ENCODE results near the gene GRIN2D. TPM values are rescaled to one million over a fixed set of nuclear protein-coding genes. Genes with fewer than 3 reads are reported as not detected.

The GRIN2D gene
- total RNA-seq (2022; extraction: Qiagen RNA extraction; ENCODE audit: low read depth) = 6.9 to 10.3 TPM (median 9.5 TPM) in 5 replicates

DNA sequence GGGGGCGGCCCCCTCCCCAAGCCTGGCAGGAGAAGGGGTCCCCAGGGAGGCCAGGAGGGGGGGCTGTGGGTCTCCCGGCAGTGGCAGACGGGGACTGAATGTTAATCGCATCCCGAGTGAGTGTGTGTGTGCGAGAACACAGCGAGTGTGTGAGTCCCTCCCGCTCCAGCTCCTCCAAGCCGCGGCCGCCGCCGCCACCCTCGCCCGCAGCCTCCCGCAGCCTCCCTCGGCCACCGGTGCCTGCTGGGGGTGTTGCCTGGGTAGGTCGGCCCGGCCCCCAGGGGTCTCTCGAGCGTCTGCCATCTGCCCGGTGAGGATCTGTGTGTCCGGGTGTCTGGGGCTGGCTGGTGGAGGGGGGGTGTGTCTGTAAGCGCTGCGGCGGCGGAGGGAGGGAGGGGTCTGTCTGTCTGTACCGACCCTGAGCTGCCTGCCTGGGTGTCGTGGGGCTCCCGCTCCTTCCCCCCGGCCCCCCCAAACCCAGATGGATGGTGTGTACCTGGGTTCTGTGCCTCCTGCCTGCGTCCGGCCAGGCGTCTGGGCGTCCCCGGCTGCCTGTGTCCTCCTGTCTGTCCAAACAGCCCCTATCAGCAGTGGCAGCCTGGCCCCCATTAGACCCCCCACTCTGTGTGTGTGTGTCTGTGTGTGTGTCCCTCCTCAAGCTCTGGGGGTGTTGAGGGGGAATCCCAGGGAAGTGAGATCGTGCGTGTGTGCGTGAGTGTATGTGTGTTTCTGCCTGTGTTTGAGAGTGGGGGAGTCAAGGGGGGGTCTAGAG, at the start of gene GRIN2D:
GRIN2D (plus strand) TSS at position 110 of the 772 bp plus-strand sequence. CDS start 4,725 bp downstream, outside the sequence.

GRCh38 chr19:48363810-48364597, 29.5 kb upstream of the GRIN2D start, which contains the start of the genes SYNGR4 and TMEM143:
Gene SYNGR4 (plus strand): TSS chr19:48364367. CDS start chr19:48365843, 1,476 bp downstream.
Gene TMEM143 (minus strand): TSS chr19:48363940. CDS start chr19:48363920, 20 bp downstream.

GRCh38 chr19:48391100-48392005, 2.1 kb upstream of the GRIN2D start, which contains the start of gene KDELR1:
Gene KDELR1 (minus strand): TSS chr19:48391551. CDS start chr19:48391358, 193 bp downstream.

Other genes with a start within 250 kb of the GRIN2D start
- 56.5 to 65.6 TPM (median 62.2 TPM) in 5 replicates for gene LIG1, start 223.3 kb upstream of the GRIN2D start, total RNA-seq (2022; extraction: Qiagen RNA extraction; ENCODE audit: low read depth)
- 4.8 to 6.7 TPM (median 6.3 TPM) in 5 replicates for gene ZSWIM9, start 223.0 kb upstream of the GRIN2D start, total RNA-seq (2022; extraction: Qiagen RNA extraction; ENCODE audit: low read depth)
- 11.1 to 19.2 TPM (median 16.9 TPM) in 5 replicates for gene CARD8, start 137.8 kb upstream of the GRIN2D start, total RNA-seq (2022; extraction: Qiagen RNA extraction; ENCODE audit: low read depth)
- 7.0 to 7.4 TPM (median 7.1 TPM) in 5 replicates for gene ZNF114, start 123.6 kb upstream of the GRIN2D start, total RNA-seq (2022; extraction: Qiagen RNA extraction; ENCODE audit: low read depth)
- 424 to 489 TPM (median 444 TPM) in 5 replicates for gene EMP3, start 68.1 kb upstream of the GRIN2D start, total RNA-seq (2022; extraction: Qiagen RNA extraction; ENCODE audit: low read depth)
- gene TMEM143, start 29.7 kb upstream of the GRIN2D start, total RNA-seq (2022; extraction: Qiagen RNA extraction; ENCODE audit: low read depth) = 3.0 to 5.6 TPM (median 4.7 TPM) in 5 replicates
- gene SYNGR4, start 29.3 kb upstream of the GRIN2D start, total RNA-seq (2022; extraction: Qiagen RNA extraction; ENCODE audit: low read depth) = 3.2 to 6.0 TPM (median 4.1 TPM) in 5 replicates
- 349 to 445 TPM (median 427 TPM) in 5 replicates for gene KDELR1, start 2.1 kb upstream of the GRIN2D start, total RNA-seq (2022; extraction: Qiagen RNA extraction; ENCODE audit: low read depth)
- gene GRWD1, start 52.3 kb downstream of the GRIN2D start, total RNA-seq (2022; extraction: Qiagen RNA extraction; ENCODE audit: low read depth) = 94.7 to 125 TPM (median 108 TPM) in 5 replicates
- gene KCNJ14, start 61.9 kb downstream of the GRIN2D start, total RNA-seq (2022; extraction: Qiagen RNA extraction; ENCODE audit: low read depth) = 0.97 to 2.1 TPM (median 1.3 TPM) in 5 replicates
- gene CYTH2, start 75.7 kb downstream of the GRIN2D start, total RNA-seq (2022; extraction: Qiagen RNA extraction; ENCODE audit: low read depth) = 51.9 to 62.0 TPM (median 60.1 TPM) in 5 replicates
- 3.0 to 6.3 TPM (median 5.3 TPM) in 5 replicates for gene LMTK3, start 118.2 kb downstream of the GRIN2D start, total RNA-seq (2022; extraction: Qiagen RNA extraction; ENCODE audit: low read depth)
- gene SULT2B1, start 158.5 kb downstream of the GRIN2D start, total RNA-seq (2022; extraction: Qiagen RNA extraction; ENCODE audit: low read depth) = 12.4 to 18.3 TPM (median 16.6 TPM) in 5 replicates
- 0.31 TPM in 1 of 5 replicates, not detected in the others for gene SPACA4, start 213.1 kb downstream of the GRIN2D start, total RNA-seq (2022; extraction: Qiagen RNA extraction; ENCODE audit: low read depth)
- 0.08 to 0.63 TPM (median 0.18 TPM) in 5 replicates for gene FAM83E, start 221.4 kb downstream of the GRIN2D start, total RNA-seq (2022; extraction: Qiagen RNA extraction; ENCODE audit: low read depth)
- 3,056 to 3,829 TPM (median 3,206 TPM) in 5 replicates for gene RPL18, start 225.5 kb downstream of the GRIN2D start, total RNA-seq (2022; extraction: Qiagen RNA extraction; ENCODE audit: low read depth)
- 12.0 to 16.9 TPM (median 13.6 TPM) in 5 replicates for gene SPHK2, start 225.8 kb downstream of the GRIN2D start, total RNA-seq (2022; extraction: Qiagen RNA extraction; ENCODE audit: low read depth)
- gene DBP, start 243.7 kb downstream of the GRIN2D start, total RNA-seq (2022; extraction: Qiagen RNA extraction; ENCODE audit: low read depth) = 1.1 to 2.5 TPM (median 2.0 TPM) in 5 replicates

All from A549 treated with GW870086 at 1 μM for 4 hours (cell line).